ENCODE measurements around the gene PLCB1. TPM values are rescaled to one million over a fixed set of nuclear protein-coding genes. Genes with fewer than 3 reads are reported as not detected.

The PLCB1 gene
- total and polyA plus RNA-seq, 2 donors (not counting 3 experiments of a cell fraction or from before 2014, with no cell fraction given) = 10.2 to 53.4 TPM

GRCh38 chr20:8656335-8656734 lies 524.3 kb downstream of the PLCB1 start:
- ChIA-PET CTCF (no interaction called here), POLR2A (no interaction called here)
- BruUV-seq (replicated peaks) = no TSS peak
- Histone ChIP-seq H3K9ac (replicated peaks; ENCODE audit: extremely low read depth, insufficient read depth, low read length) (peak overlapping the region; percentile 63), H3K79me2 (ENCODE audit: control insufficient read depth, insufficient read depth, low read length) (no peaks in the 10 kb centered on the region), H4K20me1 (replicated peaks; ENCODE audit: control insufficient read depth, extremely low read depth, insufficient read depth, low read length) (no peaks in the 10 kb centered on the region), H3K4me1 (ENCODE audit: control insufficient read depth, extremely low read depth, insufficient read depth, low read length) (peaks cover 32% of the 10 kb centered on the region), H2AFZ (ENCODE audit: low read depth, low read length) (no peak overlapping the region), H3K9me1 (replicated peaks; ENCODE audit: control insufficient read depth, extremely low read depth, insufficient read depth, low read length) (no peaks in the 10 kb centered on the region), H3K4me2 (ENCODE audit: insufficient read depth, low read length) (peak overlapping the region; percentile 72), H3K4me3 (replicated peaks in 1 of 3; ENCODE audit: insufficient read depth in 1 of 3, low read depth in 1 of 3, low read length in 3 of 3) (no peak overlapping the region), H3K9me3 (replicated peaks; ENCODE audit: control insufficient read depth, insufficient read depth, low read length) (no peaks in the 10 kb centered on the region), H3K27me3 (ENCODE audit: control insufficient read depth in 2 of 2, insufficient read depth in 2 of 2, low read length in 2 of 2) (no peaks in the 10 kb centered on the region), H3K36me3 (ENCODE audit: control insufficient read depth in 2 of 2, extremely low read depth in 1 of 2, insufficient read depth in 2 of 2, low read length in 2 of 2) (no peaks in the 10 kb centered on the region), H3K27ac (ENCODE audit: insufficient read depth, low read depth, low read length) (peak overlapping the region; percentile 65)
- peak; percentile 79 for FAIRE-seq
- dilution Hi-C loops (cut with MboI; ENCODE audit: extremely low pct_ligation_motif_present, low sequenced_read_pairs) (no loop called here), intact Hi-C loops (cut with micrococcal nuclease) (loop anchor here (1.0 to 5.0 kb wide), 3 partner anchors 10 to 524 kb away; partner anchors contain the start of gene PLCB1)
- peak; percentile 95 for DNase-seq (ENCODE audit: low read depth, low spot score)
- TF ChIP-seq JUN (IDR thresholded peaks at IDR 0.05; ENCODE audit: borderline replicate concordance, insufficient read depth, insufficient read length, low read depth) (peak; percentile 48), CTCF (IDR thresholded peaks at IDR 0.05; ENCODE audit: extremely low read depth in 1 of 2, insufficient read depth in 1 of 2, low read depth in 1 of 2, low read length in 2 of 2) (no peak), POLR2A (IDR thresholded peaks at IDR 0.05; ENCODE audit: low read depth, low read length) (no peak), MAX (IDR thresholded peaks at IDR 0.05; ENCODE audit: insufficient read depth, insufficient read length) (no peak), GATA2 (IDR thresholded peaks at IDR 0.05; ENCODE audit: insufficient read depth, insufficient read length, low read depth, low read length) (no peak), MYC (IDR thresholded peaks at IDR 0.05; ENCODE audit: low read depth, low read length) (no peak), POLR2AphosphoS5 (IDR thresholded peaks at IDR 0.05; ENCODE audit: insufficient read depth, low read depth, low read length) (no peak), EZH2 (IDR thresholded peaks at IDR 0.05; ENCODE audit: borderline replicate concordance, low read depth, low read length, severe bottlenecking) (no peak)
